ENCODE data around the gene AKAP8.

The AKAP8 gene

GRCh38 chr19:15331419-15332310 is 47.9 kb downstream of the AKAP8 start:
- peak; percentile 14 for DNase-seq (ENCODE audit: low read depth)

DNA sequence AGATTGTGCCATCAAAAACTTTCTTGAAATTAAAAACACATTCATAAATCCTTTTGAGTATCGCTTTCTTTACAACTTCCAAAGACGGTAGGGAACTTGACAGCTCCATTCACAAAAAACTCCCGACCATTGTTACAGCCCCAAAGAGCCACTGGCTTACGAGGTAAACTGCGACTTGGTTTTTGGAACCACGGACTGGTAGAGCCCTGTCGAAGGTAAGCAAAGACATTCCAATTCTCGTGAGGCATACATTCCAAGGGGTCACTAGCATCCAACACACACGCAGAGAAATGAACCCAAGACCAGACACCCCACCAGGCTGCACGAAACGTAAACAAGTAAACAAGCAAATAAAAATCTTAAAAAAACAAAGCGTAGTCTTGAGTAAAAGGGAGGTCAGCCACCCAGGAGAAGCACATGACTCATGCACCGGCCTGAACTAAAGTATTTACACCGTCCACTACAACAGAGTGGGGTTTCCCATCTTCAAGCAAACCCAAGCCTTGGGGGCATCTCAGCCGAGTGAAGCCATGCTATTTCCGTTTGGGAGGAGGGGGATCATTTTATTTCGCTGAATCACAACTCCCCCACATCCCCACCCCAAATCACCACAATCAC is 48.7 kb downstream of the AKAP8 start:
- no peak for DNase-seq (ENCODE audit: low read depth)

DNA sequence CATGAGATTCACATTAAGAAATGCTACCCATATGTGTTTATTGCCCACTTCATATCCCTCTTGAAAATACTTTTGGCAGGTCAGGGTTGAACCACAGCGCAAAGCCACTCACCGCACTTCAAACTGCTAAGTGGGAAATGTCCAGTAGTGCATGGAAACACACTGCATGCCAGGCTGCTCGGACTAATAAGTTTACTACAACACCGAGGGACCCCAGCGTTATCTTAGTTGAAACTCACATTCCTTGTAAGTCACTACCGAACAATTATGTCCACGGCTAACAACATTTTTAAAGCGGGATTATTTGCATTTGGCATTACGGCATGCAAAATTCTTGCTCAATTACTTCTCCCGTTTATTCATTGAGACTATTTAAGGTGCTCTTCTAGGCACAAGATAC is 51.3 kb downstream of the AKAP8 start:
- DNase-seq (ENCODE audit: low read depth), result no peak

- DNase-seq (ENCODE audit: low read depth), result no peak
These were observed 54.6 kb downstream of the AKAP8 start for GRCh38 chr19:15324791-15325519.

DNA sequence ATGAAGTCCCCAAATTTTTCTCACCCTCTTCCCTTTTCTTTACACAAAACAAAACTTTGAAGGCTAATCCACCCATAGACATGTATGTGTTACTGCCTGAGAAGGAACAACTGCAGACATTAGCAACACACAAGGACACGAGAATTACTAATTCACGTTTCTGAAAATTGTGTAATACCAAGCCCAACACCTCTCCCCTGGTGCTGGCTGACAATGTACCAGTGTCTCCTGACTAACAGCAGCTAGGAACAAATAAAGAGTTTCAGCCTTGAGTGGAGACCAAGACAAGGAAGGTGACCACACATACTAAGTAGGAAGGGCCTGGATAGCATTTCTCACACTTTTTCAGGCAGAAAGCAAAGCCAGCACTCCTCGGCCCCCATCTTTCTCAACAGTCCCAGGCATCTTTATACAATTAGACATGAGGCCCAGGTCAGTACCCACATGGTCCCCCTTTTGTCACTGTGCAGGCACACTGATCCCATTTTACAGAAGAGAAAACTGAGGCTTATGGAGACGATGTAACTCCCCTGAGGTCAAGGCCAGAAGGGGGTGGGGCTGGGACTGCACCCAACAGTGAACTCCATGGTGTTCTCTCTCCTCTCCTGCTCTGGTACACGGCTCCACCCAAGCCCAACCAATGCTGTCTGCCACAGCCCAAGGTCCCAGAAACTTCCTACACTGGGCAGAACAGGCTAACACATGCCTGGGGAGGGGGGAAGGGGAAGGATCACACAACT is 55.9 kb downstream of the AKAP8 start:
- no peak for DNase-seq (ENCODE audit: low read depth)

DNA sequence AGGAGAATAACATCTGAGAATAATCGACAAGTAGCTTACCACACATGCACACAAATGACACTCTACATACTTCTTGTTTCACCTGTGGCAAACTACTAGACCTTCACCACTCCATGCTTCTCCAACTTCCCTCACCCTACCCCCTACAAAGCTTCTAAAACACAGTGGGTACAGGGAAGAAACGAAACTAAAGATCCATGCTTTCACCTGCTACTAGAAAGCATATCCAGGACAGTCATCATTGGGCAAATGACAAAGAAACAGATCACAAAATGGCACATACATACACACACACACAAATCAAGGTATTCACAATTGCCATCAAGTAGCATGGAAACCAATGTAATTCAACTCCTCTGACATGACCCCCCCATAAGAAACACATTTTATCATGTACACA is 57.8 kb downstream of the AKAP8 start:
- no peak for DNase-seq (ENCODE audit: low read depth)

- no peak for DNase-seq (ENCODE audit: low read depth)
These were observed 59.5 kb downstream of the AKAP8 start for GRCh38 chr19:15320116-15320515.

DNA sequence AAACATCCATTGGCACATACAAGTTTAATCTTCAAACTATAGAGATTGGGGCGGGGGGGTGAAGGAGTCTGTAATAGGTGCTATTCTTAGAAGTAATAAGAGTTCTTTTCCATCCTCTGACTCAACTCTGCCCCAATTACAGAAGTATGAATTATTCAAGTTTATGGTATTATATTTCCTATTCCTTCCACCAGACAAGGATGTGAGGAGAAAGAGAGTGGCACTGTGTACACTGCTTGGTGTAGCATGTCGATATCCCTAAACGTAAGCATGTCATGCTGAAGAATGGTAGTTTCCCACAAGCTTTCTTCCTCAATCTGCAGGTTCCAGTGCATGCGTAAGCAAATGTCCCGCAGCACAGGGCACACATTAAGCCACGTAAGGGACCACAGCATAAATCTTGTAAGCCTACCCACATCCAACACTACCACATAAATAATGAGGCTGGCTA is 61.3 kb downstream of the AKAP8 start:
- no peak for DNase-seq (ENCODE audit: low read depth)

DNA sequence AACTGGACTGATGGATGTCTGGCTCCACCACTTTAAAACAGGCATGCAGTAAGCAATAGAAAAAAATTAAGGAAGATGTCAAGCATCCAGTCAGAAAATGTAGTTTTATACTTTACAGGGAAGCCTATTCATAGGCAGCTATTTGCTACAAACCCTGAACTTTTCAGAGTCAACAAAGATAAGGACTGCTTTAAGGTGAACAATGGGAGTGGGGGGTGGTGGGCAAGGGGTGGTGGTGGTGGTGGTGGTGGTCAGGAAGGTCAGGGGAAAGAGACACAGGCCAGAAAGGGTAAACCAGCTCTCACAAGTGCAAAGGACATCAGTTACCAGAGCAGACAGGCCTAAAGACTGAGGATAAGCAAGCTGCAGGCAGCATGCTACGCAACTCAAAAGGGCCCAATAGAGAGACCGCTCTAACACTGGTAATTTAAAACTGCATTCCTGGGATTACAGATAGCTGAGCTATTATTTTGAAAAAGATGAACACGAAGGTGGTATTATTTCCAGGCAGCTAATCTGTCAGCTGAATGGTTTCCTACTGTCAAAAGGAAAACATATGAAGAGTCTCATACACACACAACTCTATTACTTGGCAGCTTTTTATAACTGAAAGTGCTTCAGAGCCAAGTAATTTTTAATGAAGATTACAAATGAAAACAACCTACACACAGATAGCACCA is 62.1 kb downstream of the AKAP8 start:
- no peak for DNase-seq (ENCODE audit: low read depth)

- no peak for DNase-seq (ENCODE audit: low read depth)
These were observed 63.1 kb downstream of the AKAP8 start for GRCh38 chr19:15316498-15316897.

DNA sequence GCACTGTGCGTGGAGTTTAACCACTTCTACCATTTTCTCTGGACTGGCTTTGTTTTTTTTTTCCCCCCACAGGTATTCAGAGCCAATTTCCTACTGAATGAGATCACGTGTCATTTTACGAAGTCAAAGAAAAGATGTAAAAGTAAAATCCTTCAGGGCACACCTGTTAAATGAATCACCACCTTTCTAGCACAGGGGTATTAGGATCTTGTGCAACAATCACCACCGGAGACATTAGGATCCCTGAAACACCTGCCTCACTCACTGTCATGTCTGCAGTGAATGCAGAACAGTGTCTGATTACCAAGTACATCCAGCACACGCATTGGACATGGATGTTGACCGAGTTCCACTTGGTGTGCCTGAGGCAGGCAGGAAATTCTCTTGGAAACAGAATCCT is 64.5 kb downstream of the AKAP8 start:
- no peak for DNase-seq (ENCODE audit: low read depth)

DNA sequence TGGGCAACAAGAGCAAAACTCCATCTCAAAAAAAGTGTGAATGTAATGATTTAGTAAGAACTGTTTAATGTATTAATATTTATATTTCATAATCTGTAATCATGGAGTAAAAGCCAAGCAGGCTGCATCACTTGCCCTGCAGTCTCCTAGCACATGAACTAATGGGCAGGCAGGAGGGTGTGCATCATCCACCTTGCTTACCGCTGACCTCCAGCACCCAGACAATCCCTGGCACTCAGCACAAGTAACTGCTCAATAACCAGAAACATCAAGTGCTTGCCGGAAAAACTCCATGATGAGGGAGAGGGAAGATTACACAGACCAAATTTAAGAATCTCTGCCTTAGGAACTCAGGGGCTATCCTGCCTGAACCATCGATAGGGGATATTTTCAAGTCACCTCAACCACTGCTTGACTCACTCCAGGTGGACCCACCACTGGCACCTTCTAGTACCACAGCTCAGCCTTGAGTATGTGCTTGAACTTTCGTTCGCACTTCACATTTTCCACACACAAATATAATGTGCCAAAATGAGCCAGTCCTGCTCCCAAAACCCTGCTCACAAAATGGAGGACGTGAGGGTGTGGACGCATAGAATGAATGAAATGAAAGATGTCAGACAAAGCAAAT is 65.8 kb downstream of the AKAP8 start:
- no peak for DNase-seq (ENCODE audit: low read depth)

DNA sequence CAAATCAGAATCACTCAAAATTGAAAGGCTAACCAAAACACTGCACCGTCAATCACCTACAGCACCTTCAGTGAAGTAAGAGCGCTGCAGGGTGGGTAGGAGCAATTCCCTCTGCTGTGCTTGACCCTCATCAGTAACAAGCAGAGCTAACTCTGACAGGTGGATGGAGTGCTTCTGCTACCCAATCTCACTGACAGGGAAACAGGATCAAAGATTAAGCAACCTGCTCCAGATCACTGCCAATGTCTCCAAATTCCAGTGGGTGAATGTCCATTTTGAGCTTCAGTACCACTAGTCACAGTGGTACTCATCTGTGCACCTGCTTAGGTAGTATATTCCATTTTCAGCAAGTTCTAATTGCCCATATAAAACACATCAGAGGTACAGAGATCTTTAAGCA is 72.4 kb downstream of the AKAP8 start:
- no peak for DNase-seq (ENCODE audit: low read depth)

- no peak for DNase-seq (ENCODE audit: low read depth)
These were observed 73.8 kb downstream of the AKAP8 start for GRCh38 chr19:15305582-15306334.

- no peak for DNase-seq (ENCODE audit: low read depth)
These were observed 75.4 kb downstream of the AKAP8 start for GRCh38 chr19:15304140-15304705.
